HG03432 (cell line): Measurements from ENCODE around the gene ANKS1B.

ENCODE experiments used
- ATAC-seq: cut with Tn5 transposase; IDR thresholded peaks from one replicate; pipeline ENCODE4 v1.9.1; 2021; ENCODE audit warnings: mild to moderate bottlenecking, moderate library complexity; ENCODE audit not compliant: unreplicated experiment

Gene ANKS1B

GRCh38 chr12:99966429-99966828 lies 18.3 kb downstream of the ANKS1B start:
- ATAC-seq: no peak

GRCh38 chr12:99960311-99960710 lies 24.4 kb downstream of the ANKS1B start:
- ATAC-seq: no peak

GRCh38 chr12:99959549-99960170 lies 25.1 kb downstream of the ANKS1B start:
- no peak for ATAC-seq

- no peak for ATAC-seq
Measured at GRCh38 chr12:99957866-99958466, 26.8 kb downstream of the ANKS1B start.

- no peak for ATAC-seq
Measured at GRCh38 chr12:99954724-99955123, 30.0 kb downstream of the ANKS1B start.

GRCh38 chr12:99948370-99948769 lies 36.4 kb downstream of the ANKS1B start:
- ATAC-seq: no peak

- no peak for ATAC-seq
Measured at GRCh38 chr12:99946131-99946530, 38.6 kb downstream of the ANKS1B start.

- no peak for ATAC-seq
Measured at GRCh38 chr12:99935608-99936007, 49.1 kb downstream of the ANKS1B start.

- no peak for ATAC-seq
Measured at GRCh38 chr12:99926511-99927169, 58.1 kb downstream of the ANKS1B start.

- no peak for ATAC-seq
Measured at GRCh38 chr12:99920353-99920960, 64.3 kb downstream of the ANKS1B start.

- no peak for ATAC-seq
Measured at GRCh38 chr12:99917711-99918402, 66.9 kb downstream of the ANKS1B start.

- no peak for ATAC-seq
Measured at GRCh38 chr12:99916555-99916954, 68.2 kb downstream of the ANKS1B start.

- no peak for ATAC-seq
Measured at GRCh38 chr12:99915251-99916082, 69.3 kb downstream of the ANKS1B start.

GRCh38 chr12:99914206-99914605 lies 70.5 kb downstream of the ANKS1B start:
- ATAC-seq: no peak

GRCh38 chr12:99911967-99912366 lies 72.8 kb downstream of the ANKS1B start:
- ATAC-seq: peak; percentile 91

- no peak for ATAC-seq
Measured at GRCh38 chr12:99911081-99911480, 73.7 kb downstream of the ANKS1B start.

GRCh38 chr12:99910342-99910741 lies 74.4 kb downstream of the ANKS1B start:
- ATAC-seq: peak; percentile 49

GRCh38 chr12:99906786-99907579 lies 77.8 kb downstream of the ANKS1B start:
- no peak for ATAC-seq

GRCh38 chr12:99901181-99901580 lies 83.6 kb downstream of the ANKS1B start:
- no peak for ATAC-seq

GRCh38 chr12:99898645-99899044 lies 86.1 kb downstream of the ANKS1B start:
- ATAC-seq: no peak
